Upper lobe of left lung (tissue), 6 donors: ENCODE results near the gene PI4KB. TPM values are rescaled to one million over a fixed set of nuclear protein-coding genes. Genes with fewer than 3 reads are reported as not detected.

Source experiments
- ATAC-seq, 2 donors: fragments of 200-7000 bp; cut with Tn5 transposase; one replicate each; pipeline ENCODE4 v1.9.1; 2022; ENCODE audit warnings: mild to moderate bottlenecking in 2 of 2, moderate library complexity in 2 of 2; ENCODE audit not compliant: low FRiP score in 2 of 2
- DNase-seq, 2 donors: peaks; one replicate each; pipeline ENCODE4 v3.0.0-alpha.2; 2019 to 2020
- H3K27ac ChIP-seq, 4 donors: fragments of 200-600 bp; sonication (generic); one replicate each; pipeline ENCODE4 v1.5.1; 2016 to 2019
- H3K27me3 ChIP-seq, 4 donors: fragments of 200-600 bp; sonication (generic); one replicate each; pipeline ENCODE4 v1.5.1; 2017 to 2019
- H3K36me3 ChIP-seq, 4 donors: fragments of 200-600 bp; sonication (generic); one replicate each; pipeline ENCODE4 v1.5.1; 2016 to 2019
- H3K4me1 ChIP-seq, 4 donors: fragments of 200-600 bp; sonication (generic); one replicate each; pipeline ENCODE4 v1.5.1; 2018 to 2019
- H3K4me3 ChIP-seq, 4 donors: fragments of 200-600 bp; sonication (generic); one replicate each; pipeline ENCODE4 v1.5.1; 2017 to 2019; ENCODE audit warnings: mild to moderate bottlenecking in 2 of 4, moderate library complexity in 1 of 4
- H3K9me3 ChIP-seq, 4 donors: fragments of 200-600 bp; sonication (generic); one replicate each; pipeline ENCODE4 v1.5.1; 2018 to 2019
- CTCF ChIP-seq, 6 experiments: fragments of 450-650 bp in 4 of 6; fragments of 200-600 bp in 2 of 6; sonication (generic) in 2 of 6; IDR thresholded peaks; one replicate each; pipeline ENCODE4 v1.5.1; 2016 to 2019; ENCODE audit warnings: antibody characterized with exemption in 6 of 6
- EP300 ChIP-seq, 4 donors: sonication (generic); formaldehyde crosslinking; IDR thresholded peaks; one replicate each; pipeline ENCODE4 v1.5.1; 2017; ENCODE audit warnings: antibody characterized with exemption in 4 of 4, control low read depth in 2 of 4
- POLR2A ChIP-seq, 4 donors: fragments of 450-650 bp; IDR thresholded peaks; one replicate each; pipeline ENCODE4 v1.5.1; 2016 to 2017; ENCODE audit warnings: antibody characterized with exemption in 4 of 4, mild to moderate bottlenecking in 2 of 4
- POLR2AphosphoS5 ChIP-seq, 2 donors: sonication (generic); formaldehyde crosslinking; IDR thresholded peaks; one replicate each; pipeline ENCODE4 v1.5.1; 2017; ENCODE audit warnings: antibody characterized with exemption in 2 of 2
- WGBS, 2 donors: methylation state at CpG; one replicate each; pipeline ENCODE4 v1.1.5; 2017 to 2018; 5-methylcytosine and 5-hydroxymethylcytosine counted together
- total RNA-seq, 6 donors: library from RNA; depleted of rRNA in 4 of 6; stranded (reverse); fragments of >200 nt in 4 of 6; gene quantifications; one replicate each; pipeline versions ENCODE4 v1.1.0 to v1.2.1, GENCODE V29; 2016 to 2021
- donor health status: DM: no; HTN: no; CAD: no; lungs with moderate emphysema.
- donor health status: DM: no; HTN: yes; CAD: no; lungs with severe emphysema.

The PI4KB gene
- total RNA-seq, 6 donors from 2014 or later, result 41.3 to 127 (median 64.0) TPM

- no peaks in the 10 kb centered on the region for H3K9me3 ChIP-seq
- DNase-seq (no peak), ATAC-seq (no peak)
- H3K36me3 ChIP-seq, result peaks cover 14 to 89% (median 46%) of the 10 kb centered on the region in 4 donors
- 69 to 75% methylated on average over 8 of the region's 8 CpGs for WGBS, 2 donors
- H3K27me3 ChIP-seq, result no peaks in the 10 kb centered on the region
- no peak overlapping the region for H3K4me3 ChIP-seq
- peaks cover 36 to 55% (median 38%) of the 10 kb centered on the region in 4 donors for H3K4me1 ChIP-seq
- TF ChIP-seq EP300 (IDR thresholded peaks at IDR 0.05), result no peak
- TF ChIP-seq POLR2A (IDR thresholded peaks at IDR 0.05), result no peak
- TF ChIP-seq CTCF (IDR thresholded peaks at IDR 0.05), result no peak
- TF ChIP-seq POLR2AphosphoS5 (IDR thresholded peaks at IDR 0.05), result no peak
- H3K27ac ChIP-seq, result peak overlapping the region in 3 of 4 donors; percentile 12 to 70 (median 64)
Measured at GRCh38 chr1:151312826-151313225, 14.4 kb downstream of the PI4KB start.

- Histone ChIP-seq H3K36me3 (peaks cover 18 to 90% (median 47%) of the 10 kb centered on the region in 4 donors), H3K27ac (peak overlapping the region; percentile 55 to 72 (median 67)), H3K27me3 (no peaks in the 10 kb centered on the region), H3K4me3 (no peak overlapping the region), H3K9me3 (no peaks in the 10 kb centered on the region), H3K4me1 (peaks cover 36 to 55% (median 38%) of the 10 kb centered on the region in 4 donors)
- DNase-seq, result no peak
- TF ChIP-seq POLR2A (IDR thresholded peaks at IDR 0.05), result no peak
- TF ChIP-seq POLR2AphosphoS5 (IDR thresholded peaks at IDR 0.05), result no peak
- no peak for TF ChIP-seq EP300 (IDR thresholded peaks at IDR 0.05)
- TF ChIP-seq CTCF (IDR thresholded peaks at IDR 0.05), result no peak
- no peak for ATAC-seq
- 92 to 95% methylated on average over 4 of the region's 4 CpGs for WGBS, 2 donors
Measured at GRCh38 chr1:151312411-151312810, 14.8 kb downstream of the PI4KB start.

GRCh38 chr1:151311589-151312331 lies 15.5 kb downstream of the PI4KB start:
- Histone ChIP-seq H3K9me3 (no peaks in the 10 kb centered on the region), H3K27me3 (no peaks in the 10 kb centered on the region), H3K36me3 (peaks cover 23 to 91% (median 51%) of the 10 kb centered on the region in 4 donors), H3K27ac (peak overlapping the region; percentile 55 to 72 (median 67)), H3K4me1 (peaks cover 36 to 55% (median 38%) of the 10 kb centered on the region in 4 donors), H3K4me3 (no peak overlapping the region)
- WGBS, 2 donors, result 67 to 71% methylated on average over 5 to 7 of the region's 7 CpGs
- ATAC-seq (peak; percentile 89 to 93), DNase-seq (peak in 1 of 2 donors; percentile 84)
- TF ChIP-seq EP300 (IDR thresholded peaks at IDR 0.05) (peak in 1 of 4 donors; percentile 73), CTCF (IDR thresholded peaks at IDR 0.05) (no peak), POLR2AphosphoS5 (IDR thresholded peaks at IDR 0.05) (peak; percentile 72 to 90), POLR2A (IDR thresholded peaks at IDR 0.05) (no peak)

- 70 to 74% methylated on average over 4 of the region's 4 CpGs for WGBS, 2 donors
- no peak for DNase-seq
- no peak for ATAC-seq
- Histone ChIP-seq H3K9me3 (no peaks in the 10 kb centered on the region), H3K4me1 (peaks cover 36 to 55% (median 38%) of the 10 kb centered on the region in 4 donors), H3K4me3 (no peak overlapping the region), H3K36me3 (peaks cover 30 to 91% (median 52%) of the 10 kb centered on the region in 4 donors), H3K27me3 (no peaks in the 10 kb centered on the region), H3K27ac (peak overlapping the region; percentile 35 to 58 (median 55))
- TF ChIP-seq EP300 (IDR thresholded peaks at IDR 0.05) (no peak), POLR2AphosphoS5 (IDR thresholded peaks at IDR 0.05) (no peak), CTCF (IDR thresholded peaks at IDR 0.05) (no peak), POLR2A (IDR thresholded peaks at IDR 0.05) (no peak)
Measured at GRCh38 chr1:151311011-151311410, 16.2 kb downstream of the PI4KB start.
